AG08395 (cell line): ENCODE data around the gene RNPEPL1.

ENCODE experiments used
- DNase-seq: peaks from one replicate; pipeline ENCODE4 v3.0.0; 2012; ENCODE audit warnings: mixed read lengths, low spot score

Gene RNPEPL1

DNA sequence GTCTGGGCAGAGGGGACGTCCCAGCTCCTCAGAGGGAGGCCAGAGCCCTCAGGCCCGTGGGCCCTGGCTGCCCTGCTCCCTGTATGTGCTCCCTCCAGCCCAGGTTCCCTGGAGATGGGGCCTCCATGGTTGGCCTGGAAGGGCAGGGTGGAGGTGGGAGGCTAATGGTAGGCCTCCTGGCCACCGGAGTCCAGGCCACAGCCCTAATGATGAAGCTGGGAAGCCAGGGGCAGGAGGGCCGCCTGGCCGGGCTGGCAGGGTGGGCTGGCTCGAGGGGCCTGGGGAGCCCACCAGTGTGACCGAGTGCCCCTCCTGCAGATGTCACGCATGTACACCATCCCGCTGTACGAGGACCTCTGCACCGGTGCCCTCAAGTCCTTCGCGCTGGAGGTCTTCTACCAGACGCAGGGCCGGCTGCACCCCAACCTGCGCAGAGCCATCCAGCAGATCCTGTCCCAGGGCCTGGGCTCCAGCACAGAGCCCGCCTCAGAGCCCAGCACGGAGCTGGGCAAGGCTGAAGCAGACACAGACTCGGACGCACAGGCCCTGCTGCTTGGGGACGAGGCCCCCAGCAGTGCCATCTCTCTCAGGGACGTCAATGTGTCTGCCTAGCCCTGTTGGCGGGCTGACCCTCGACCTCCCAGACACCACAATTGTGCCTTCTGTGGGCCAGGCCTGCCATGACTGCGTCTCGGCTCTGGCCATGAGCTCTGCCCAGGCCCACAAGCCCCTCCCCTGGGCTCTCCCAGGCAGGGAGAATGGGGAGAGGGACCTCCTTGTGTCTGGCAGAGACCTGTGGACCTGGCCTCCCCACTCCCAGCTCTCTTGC lies 9.2 kb downstream of the RNPEPL1 start:
- DNase-seq, result no peak

DNA sequence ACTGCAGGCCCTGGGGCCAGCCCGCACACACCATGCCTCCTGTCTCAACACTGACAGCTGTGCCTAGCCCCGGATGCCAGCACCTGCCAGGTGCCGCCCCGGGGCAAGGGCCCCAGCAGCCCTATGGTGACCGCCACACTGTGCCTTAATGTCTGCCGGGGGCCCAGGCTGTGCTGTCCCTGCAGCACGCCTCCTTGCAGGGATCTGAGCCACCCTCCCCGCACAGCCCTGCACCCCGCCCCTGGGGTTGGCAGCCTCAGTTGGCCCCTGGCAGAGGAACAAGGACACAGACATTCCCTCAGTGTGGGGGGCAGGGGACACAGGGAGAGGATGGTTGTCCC lies 9.8 kb downstream of the RNPEPL1 start:
- DNase-seq, result no peak

DNA sequence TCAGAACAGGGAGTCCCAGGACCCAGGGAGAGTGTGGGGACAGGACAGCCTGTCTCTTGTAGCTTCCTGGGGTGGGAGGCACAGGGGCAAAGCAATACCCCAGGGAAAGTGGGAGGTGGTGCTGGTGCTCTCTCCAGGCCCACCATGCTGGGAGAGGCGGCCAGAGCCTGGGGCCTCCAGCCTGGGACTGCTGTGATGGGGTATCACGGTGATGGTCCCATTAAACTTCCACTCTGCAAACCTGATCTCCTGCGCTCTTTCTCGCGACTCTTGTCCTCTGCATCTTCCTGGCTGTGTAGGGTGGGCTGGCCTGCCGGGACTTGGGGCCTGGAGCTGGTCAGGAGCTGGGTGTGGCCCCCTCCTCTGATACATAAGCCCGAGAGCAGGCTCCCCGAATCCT lies 10.2 kb downstream of the RNPEPL1 start:
- DNase-seq, result no peak

DNA sequence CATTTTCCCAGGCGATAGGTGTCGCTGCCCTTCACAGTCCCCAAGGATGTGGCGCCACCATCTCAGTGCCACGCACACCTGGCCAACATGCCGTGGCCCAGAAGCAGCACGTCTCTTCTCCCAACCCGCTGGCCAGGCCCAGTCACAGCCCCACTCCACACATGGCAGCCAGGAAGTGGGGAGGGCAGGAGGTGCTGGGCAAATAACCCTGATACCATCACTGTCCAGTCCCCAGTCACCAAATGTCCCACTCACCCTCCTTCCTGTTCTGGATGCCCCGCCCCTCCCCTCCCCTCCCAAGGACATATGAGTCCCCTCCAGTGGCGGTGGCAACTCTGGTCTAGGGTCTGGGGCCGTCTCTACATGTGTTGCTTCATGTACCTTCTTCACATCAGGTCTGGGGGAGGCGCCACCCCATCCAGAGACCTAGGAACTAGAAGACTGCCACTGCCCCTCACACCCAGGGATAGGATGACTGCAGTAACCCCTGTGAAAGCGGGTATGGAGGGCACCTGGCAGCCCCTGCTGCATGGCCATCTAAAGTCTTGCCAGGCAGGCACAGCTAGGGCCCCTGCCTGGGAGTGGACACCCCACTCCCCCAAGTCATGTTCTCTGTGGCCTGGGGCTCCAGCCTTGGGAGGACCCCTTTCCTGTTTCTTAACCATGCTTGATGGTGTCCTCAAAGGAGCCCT lies 10.9 kb downstream of the RNPEPL1 start:
- DNase-seq, result no peak

DNA sequence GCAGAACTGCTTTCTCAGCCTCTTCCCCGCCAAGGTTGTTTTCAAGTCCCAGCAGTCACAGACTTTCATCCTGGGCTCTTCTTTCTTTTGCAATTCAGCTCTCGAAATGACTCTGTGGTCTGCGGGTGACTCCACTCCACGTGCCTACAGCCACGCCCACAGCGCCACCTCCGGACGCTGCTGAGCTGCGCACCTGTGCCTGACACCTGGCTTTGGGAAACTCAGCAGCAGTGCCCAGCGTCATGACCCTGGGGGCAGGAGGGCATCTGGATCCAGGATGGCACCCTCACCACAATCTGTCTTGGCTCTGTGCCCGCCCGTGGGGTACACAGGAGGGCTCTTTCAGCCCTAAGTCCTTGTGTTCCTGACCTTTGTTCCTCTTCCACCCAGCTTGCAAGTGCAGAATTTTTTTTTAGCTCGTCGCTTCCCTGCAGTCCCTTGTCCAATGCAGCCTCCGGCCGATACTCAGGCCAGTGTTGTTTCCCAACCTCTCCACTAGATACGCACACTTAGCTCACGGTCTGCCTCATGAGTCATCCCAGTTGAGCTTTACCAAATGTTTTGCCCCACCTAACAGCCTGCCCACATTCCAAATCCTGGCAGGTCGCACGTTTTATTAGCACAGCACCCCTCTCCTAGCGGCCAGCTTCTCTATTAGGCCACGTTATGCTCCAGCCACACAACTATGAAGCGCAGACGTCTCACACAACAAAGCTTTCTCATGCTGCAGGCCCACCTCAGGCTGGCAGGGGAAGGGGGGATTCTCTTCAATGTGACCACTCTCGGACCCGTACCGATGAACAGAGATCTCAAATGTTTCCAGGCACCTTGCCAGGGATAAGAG lies 11.7 kb downstream of the RNPEPL1 start:
- DNase-seq, result peak; percentile 93

DNA sequence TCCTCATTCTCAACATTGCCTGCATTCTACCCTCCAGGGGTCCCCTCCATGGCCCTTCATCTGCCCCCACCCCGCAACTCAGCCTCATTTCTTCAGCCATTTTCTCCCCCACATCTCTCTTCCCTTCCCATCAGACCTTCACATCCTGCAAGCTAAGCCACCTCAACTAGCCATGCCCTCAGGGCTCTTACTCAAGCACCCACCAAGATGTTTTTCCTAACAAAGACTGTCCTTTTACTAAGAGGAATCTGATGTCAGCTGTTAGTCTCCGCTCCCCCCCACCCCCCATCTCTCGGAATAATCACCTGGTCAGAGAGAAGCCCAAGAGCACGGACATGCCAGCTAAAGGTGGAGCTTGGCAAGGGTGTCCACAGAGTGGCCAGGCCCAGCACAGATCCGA lies 13.5 kb downstream of the RNPEPL1 start:
- no peak for DNase-seq

DNA sequence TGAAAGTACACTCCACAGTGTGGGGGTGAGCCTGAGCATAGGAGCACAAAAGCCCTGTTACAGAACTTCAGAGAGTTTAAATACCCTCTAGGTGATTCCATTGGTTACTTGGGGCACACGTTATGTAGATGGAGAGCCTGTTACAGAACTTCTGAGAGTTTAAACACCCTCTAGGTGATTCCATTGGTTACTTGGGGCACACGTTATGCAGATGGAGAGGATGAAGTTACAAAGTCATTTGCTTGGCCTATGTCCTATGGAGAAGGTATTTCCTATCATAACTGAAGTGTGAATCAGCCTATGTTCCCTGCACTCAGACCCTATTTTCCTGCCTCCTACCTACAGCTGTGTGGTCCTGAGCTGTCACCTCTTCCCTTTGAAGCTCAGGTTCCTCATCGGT lies 14.5 kb downstream of the RNPEPL1 start:
- no peak for DNase-seq

DNA sequence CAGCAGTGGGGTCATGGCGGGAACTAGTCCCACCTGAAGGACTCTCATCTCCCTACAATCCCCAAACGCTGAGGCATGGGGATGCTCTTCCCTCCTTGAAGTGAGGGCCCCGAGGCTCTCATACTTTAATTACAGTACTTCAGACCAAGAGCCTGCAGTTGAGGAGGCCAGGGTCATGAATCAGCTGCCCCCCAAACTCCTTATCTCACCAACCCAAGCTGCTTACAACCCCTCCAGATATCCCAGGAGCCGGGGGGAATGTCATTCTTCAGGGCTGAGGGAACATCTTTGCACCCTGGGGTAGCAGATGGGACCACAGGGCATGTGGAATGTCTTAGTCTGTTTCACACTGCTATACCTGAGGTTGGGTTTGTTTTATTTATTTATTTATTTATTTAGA lies 15.5 kb downstream of the RNPEPL1 start:
- no peak for DNase-seq

DNA sequence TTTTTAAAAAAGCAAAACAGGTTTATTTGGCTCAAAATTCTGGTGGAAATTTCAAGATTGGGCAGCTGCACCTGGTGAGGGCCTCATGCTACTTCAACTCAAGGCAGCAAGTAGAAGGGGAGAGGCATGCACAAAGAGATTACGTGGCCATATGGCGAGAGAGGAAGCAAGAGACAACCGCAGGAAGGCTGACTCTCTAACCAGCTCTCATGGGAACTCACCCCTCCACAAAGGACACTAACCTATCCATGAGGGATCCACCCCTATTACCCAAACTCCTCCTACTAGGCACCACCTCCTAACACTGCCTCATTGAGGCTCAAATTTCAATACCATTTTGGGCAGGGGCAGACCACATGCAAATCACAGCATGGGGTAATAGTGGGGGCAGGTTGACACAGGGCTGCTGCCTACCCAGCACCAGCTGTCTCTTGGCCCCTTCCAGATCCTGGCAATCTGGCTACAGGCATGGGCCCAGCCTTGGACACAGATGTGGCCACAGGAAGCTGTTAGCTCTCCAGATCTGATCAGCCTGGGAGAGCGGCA lies 16.3 kb downstream of the RNPEPL1 start:
- DNase-seq, result no peak

DNA sequence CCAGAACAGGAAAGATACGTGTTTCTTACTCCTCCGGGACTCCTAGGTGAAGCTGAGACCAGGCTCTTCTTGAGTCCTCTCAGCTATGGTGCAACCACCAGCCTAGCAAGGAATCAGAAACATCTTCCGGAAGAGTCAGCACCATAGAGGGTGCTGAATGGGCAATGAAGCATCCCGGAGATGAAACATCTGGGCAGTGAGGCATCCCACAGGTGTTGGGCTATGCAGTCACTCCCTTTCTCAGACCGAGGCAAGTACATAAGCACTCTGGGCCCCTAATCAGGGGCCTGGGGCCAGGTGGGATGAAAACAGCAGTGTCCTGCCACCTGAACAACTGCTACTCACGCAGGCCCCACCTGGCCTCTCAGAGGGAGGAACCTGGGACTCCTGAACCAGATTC lies 16.8 kb downstream of the RNPEPL1 start:
- no peak for DNase-seq

DNA sequence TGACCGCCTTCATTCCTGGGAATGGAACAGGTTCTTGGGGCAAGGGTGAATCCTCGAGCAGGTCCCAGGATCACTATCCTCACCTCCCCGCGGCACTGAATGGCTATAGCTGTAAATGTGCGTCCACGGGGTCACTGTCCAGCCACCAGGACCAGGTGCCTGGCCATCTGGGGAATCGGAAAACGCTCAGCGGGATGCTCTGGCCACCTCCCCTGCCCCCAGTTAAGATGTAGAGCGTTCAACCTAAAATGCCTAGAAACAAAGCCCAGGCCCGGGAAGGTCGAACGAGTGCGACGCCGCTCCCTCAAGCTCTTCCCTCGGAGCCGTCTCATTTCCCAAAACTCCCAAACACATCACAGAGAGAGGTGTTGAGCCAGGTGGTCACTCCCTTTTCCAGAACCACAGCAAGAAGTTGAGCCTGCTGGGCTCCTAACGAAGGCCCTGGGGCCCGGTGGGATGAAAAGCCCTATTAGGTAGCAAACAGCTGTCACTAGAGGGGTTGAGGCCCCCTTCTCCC lies 17.5 kb downstream of the RNPEPL1 start:
- no peak for DNase-seq

DNA sequence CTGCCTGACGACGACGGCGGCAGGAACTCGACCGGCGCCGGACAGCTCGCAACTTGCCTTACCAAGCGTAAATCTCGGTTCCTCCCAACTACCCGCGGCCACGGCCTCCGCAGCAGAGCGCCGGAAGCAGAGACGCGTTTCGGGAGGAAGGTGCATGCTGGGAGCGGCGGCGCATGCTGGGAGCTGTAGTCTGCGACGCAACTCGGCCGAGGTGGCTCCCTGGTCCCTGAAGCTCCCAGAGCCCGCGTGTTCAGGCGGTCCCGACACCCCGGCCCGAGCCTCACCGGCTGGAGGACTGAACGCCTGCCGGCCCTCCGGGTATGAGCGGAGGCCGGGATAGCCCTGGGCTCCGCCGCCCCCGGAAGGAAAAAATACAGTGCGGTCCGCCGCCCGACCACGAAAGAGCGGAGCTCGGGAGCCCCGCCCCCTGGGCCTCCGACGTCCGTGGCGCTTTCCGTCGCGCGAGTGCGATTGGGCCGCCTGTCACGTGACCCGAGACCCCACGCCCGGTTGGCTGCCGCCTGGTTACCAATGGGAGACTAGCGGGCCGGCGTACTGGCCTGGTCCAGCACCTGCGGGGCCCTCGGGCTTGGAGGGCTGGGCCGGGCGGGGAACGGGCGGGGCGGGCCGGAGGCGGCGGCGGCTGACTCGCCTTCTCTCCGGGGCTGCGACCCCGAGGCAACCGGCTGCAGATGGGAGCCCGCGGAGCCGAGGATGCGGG lies 18.1 kb downstream of the RNPEPL1 start, which contains the start of gene CAPN10:
TSS of gene CAPN10 (plus strand) at position 537 of the 721 bp plus-strand sequence. CDS start at position 715, 178 bp downstream.
- DNase-seq, result peak; percentile 98

DNA sequence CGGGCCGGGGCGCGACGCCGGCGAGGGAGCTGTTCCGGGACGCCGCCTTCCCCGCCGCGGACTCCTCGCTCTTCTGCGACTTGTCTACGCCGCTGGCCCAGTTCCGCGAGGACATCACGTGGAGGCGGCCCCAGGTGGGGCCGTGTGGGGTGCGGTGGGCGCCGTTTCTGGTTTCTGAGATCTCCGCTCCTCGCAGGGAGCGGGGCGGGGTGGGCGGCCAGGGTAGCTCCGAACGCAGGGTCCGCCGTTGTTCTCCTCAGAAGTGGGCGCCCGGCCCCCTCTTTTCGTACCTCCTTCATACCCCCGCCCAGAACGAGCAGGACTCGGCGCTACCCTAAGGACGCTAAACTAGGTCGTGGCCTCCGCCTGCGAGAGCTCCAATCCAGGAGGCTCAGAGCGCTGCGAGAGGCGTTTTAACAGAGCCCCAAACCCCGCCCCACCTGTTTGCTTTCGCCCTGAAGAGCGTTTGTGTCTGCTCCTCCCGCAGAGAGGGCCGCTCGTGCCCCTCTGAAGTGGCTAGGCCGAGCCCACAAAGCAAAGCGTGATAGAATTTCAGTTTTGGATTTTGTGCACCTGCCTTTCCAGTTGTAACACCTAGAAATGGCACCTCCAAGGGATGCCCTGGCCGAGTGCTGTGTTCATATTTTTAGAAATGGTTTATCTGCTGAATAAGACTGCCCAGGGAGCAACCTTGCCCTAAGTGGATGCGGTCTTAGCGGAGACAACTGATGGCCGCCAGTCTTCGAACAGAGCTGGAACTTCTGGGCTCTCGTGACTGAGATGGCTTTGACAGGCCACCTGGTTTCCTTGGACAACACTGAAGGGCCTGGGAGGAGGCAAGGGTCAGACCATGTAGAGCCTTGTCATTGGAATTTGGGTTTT lies 18.9 kb downstream of the RNPEPL1 start:
- no peak for DNase-seq

DNA sequence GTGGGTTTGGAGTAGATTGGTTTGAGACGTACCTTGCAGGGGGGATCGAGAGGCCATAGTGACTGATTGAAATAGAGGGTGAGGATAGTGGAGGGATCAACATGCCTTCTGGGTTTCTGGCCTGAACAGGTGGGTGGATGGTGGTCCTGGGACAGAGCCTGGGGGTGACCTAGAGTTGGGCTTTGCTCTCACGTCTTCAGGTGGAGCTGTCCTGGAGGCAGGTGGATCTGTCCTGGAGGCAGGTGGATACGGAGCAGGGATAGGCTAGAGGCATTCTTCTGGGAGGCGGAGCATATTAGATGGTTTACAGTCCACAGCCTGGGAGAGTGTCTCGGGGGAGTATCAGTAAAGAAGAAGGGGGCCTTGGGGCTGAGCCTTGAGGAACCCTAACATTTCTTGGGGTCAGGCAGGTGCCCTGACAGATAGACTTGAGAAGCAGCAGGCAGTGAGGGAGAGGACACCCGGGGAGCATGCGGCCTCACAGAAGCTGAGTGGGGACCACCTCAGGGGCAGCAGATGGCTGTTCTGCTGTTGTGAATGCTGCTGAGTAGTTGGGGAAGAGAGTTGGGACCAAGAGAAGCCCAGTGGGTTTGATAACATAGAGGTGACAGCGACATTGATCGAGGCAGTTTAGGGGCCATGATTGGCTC lies 19.8 kb downstream of the RNPEPL1 start:
- DNase-seq, result no peak

DNA sequence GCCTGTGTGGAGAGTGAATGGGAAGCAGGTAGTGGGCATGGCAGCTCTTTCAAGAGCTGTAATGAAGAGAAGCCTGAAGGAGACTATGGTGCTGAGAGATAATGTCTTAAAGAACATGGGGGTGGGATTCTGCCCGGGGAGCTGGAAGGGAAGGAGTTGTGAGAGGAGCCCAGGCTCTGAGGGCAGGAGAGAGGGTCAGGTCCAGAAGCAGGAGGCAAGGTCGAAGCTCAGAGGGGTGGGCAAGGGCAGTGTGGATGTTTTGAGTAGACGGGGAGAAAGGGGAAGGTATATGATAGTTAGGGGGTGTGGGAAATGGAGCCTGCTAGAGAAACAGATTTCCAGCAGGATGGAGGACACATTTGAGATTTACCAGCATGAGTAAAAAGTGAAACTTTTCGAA lies 20.4 kb downstream of the RNPEPL1 start:
- no peak for DNase-seq

DNA sequence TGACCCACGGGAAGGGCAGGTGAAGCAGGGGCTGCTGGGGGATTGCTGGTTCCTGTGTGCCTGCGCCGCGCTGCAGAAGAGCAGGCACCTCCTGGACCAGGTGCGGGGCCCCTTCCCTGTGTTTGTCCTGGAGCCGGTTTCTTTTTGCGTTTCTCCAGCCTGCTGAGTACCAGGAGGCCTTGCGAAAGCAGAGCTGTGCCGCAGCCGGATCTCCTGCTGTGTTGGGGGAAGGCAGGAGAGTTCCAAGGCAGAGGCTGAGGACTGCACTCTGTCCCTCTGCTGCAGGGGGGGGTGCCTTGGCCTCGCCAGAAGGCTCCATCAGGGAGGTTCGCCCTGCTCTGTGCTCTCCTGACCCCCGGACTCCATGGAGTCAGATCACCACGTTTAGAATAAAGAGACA lies 21.1 kb downstream of the RNPEPL1 start:
- no peak for DNase-seq

DNA sequence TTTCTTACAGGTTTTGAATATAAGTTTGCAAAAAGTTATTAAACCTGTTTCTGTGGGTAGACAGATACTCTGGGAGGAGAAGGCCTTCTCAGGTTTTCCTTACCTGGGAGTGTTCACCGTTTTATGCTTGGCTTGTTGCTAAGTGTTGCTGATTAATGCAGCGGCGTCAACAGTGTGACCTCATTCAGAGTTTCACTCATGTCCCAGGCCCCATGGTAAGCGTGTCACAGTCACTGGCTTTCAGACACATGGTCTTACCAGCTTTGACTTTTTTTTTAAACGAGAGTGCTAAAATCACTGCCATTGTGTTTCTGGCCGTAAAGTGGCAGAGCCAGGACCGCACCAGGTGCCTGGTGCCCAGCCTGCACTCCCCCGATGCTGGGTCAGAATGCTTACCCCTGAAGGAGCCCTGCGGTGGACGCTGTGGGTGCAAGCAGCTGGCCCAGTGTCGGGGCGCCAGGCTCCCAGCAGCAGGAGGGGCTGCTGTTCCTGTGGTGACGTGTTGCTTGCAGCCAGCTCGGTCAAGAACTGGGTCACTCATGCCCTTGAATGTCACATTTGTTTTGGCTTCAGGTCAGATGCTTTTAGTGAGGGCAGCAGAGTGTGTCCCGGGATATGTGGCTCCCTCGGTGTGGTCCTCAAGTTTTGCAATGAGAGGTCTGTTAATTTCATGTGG lies 21.7 kb downstream of the RNPEPL1 start:
- DNase-seq, result no peak

DNA sequence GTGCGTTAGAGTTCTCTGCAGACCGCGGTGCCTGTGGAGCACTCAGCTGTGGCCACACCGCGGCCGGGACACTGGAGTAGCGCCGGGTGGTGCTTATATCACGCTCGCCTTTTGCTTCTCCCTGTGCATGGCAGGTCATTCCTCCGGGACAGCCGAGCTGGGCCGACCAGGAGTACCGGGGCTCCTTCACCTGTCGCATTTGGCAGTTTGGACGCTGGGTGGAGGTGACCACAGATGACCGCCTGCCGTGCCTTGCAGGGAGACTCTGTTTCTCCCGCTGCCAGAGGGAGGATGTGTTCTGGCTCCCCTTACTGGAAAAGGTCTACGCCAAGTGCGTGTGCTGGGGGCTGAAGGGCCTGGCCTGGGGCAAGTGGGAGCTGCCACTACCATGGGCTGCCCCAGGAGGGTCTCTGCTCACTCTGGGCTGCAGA lies 22.4 kb downstream of the RNPEPL1 start:
- DNase-seq, result no peak

DNA sequence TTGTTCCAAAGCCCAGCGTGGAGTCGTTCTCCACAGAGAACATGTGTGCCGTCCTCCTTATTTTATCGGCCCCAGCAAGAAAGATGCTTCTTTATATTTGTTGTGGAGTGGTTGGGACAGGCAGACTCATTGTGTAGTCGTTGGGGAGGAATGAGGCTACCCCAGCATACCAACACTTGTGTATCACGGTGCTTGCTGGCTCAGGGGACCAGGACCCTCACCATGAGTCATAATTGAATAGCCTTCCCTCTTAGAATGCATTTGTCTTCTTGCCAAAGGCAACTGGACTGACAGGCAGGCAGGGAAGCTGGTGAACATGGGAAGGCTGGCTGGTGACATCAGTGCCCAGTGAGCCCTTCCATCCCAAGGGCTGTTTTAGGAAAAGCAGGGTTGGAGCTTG lies 22.9 kb downstream of the RNPEPL1 start:
- DNase-seq, result no peak
